HepG2 (cell line): ENCODE measurements around the gene LCN1. TPM values are rescaled to one million over a fixed set of nuclear protein-coding genes. Genes with fewer than 3 reads are reported as not detected.

Experiments
- ATAC-seq: fragments of 200-7000 bp; cut with Tn5 transposase; 3 replicates; pipeline ENCODE4 v1.9.1; 2020; ENCODE audit warnings: mild to moderate bottlenecking, moderate library complexity
- BruUV-seq: library from RNA; stranded (reverse); fragments of 400-500 nt; replicated peaks from 2 replicates; lab custom pipeline; 2021; lab: Mats Ljungman, UMichigan
- CTCF ChIA-PET: fragments of 300-600 bp; formaldehyde crosslinking; extraction: SDS; loops from one replicate; lab custom pipeline; 2021; ENCODE audit warnings: low total read pairs, inconsistent platforms, low intra/inter-chr PET ratio; lab: Yijun Ruan, JAX
- POLR2A ChIA-PET: fragments of 350-600 bp; sonication (Branson Sonifier 250); formaldehyde crosslinking; loops from one replicate; lab custom pipeline; 2020; ENCODE audit warnings: antibody characterized with exemption, inconsistent platforms; lab: Yijun Ruan, JAX
- DNase-seq: peaks from one replicate; pipeline ENCODE4 v3.0.0-alpha.2; 2015; ENCODE audit warnings: low spot score
- FAIRE-seq: peaks from 3 replicates; lab custom pipeline; 2011; peaks lifted over from hg19 to GRCh38; lab: Jason Lieb, UNC
- H2AFZ ChIP-seq: one replicate; pipeline ENCODE4 v1.6.1; 2011; ENCODE audit warnings: low read length, inconsistent platforms
- H3K27ac ChIP-seq: fragments of 300-600 bp; 3 replicates; pipeline ENCODE4 v1.8.0; 2011; ENCODE audit warnings: mixed run types, mild to moderate bottlenecking, mixed read lengths, low read length, inconsistent platforms; ENCODE audit not compliant: insufficient read depth; ENCODE audit errors: extremely low read length
- H3K27me3 ChIP-seq, 2 experiments: fragments of 200-600 bp in 1 of 2; 2 replicates in 1 of 2; 3 replicates in 1 of 2; pipeline versions ENCODE4 v1.6.0 to v1.8.0; 2011; ENCODE audit warnings: low read length in 2 of 2, mild to moderate bottlenecking in 2 of 2, moderate library complexity in 2 of 2, inconsistent platforms in 1 of 2; ENCODE audit not compliant: insufficient read depth in 2 of 2, control insufficient read depth in 1 of 2
- H3K36me3 ChIP-seq, 2 experiments: fragments of 200-600 bp in 1 of 2; replicated peaks in 1 of 2; 2 replicates in 1 of 2; 3 replicates in 1 of 2; pipeline versions ENCODE4 v1.5.1 to v1.8.0; 2011; ENCODE audit warnings: low read length in 2 of 2, inconsistent platforms in 1 of 2; ENCODE audit not compliant: insufficient read depth in 2 of 2, control insufficient read depth in 1 of 2
- H3K4me1 ChIP-seq: 2 replicates; pipeline ENCODE4 v1.5.1; 2012; ENCODE audit warnings: low read length, inconsistent platforms; ENCODE audit not compliant: insufficient read depth
- H3K4me2 ChIP-seq: 2 replicates; pipeline ENCODE4 v1.6.0; 2011; ENCODE audit warnings: low read depth, low read length, inconsistent platforms
- H3K4me3 ChIP-seq, 3 experiments: fragments of 200-600 bp in 1 of 3; sonication (generic), shearing (Covaris generic) in 1 of 3; replicated peaks in 1 of 3; 2 replicates each; pipeline ENCODE4 v1.5.1; 2011 to 2016; ENCODE audit warnings: low read length in 3 of 3, inconsistent platforms in 2 of 3, low read depth in 2 of 3, mild to moderate bottlenecking in 2 of 3, control low read depth in 1 of 3, mixed read lengths in 1 of 3; ENCODE audit not compliant: insufficient read depth in 1 of 3
- H3K79me2 ChIP-seq: one replicate; pipeline ENCODE4 v1.6.1; 2011; ENCODE audit warnings: low read length, inconsistent platforms; ENCODE audit not compliant: insufficient read depth
- H3K9ac ChIP-seq: 2 replicates; pipeline ENCODE4 v1.6.0; 2011; ENCODE audit warnings: mild to moderate bottlenecking, low read depth, low read length, inconsistent platforms; ENCODE audit not compliant: insufficient read depth
- H3K9me3 ChIP-seq: 2 replicates; pipeline ENCODE4 v1.5.1; 2012; ENCODE audit warnings: mild to moderate bottlenecking, low read length
- H4K20me1 ChIP-seq: 2 replicates; pipeline ENCODE4 v1.6.0; 2011; ENCODE audit warnings: inconsistent platforms, mild to moderate bottlenecking, low read length, moderate library complexity; ENCODE audit not compliant: insufficient read depth
- DNMT3B ChIP-seq: conservative IDR thresholded peaks from 2 replicates; pipeline ENCODE4 v1.6.1; 2016; ENCODE audit warnings: missing biosample characterization, control low read depth
- GTF2F1 ChIP-seq: fragments of 150-350 bp; IDR thresholded peaks from 2 replicates; pipeline ENCODE4 v1.6.1; 2014; ENCODE audit warnings: low read length
- HMG20B ChIP-seq: conservative IDR thresholded peaks from 2 replicates; pipeline ENCODE4 v1.6.1; 2016; ENCODE audit warnings: missing genetic modification reagents, missing compliant biosample characterization
- HMGXB3 ChIP-seq: sonication (generic); formaldehyde crosslinking; IDR thresholded peaks from 2 replicates; pipeline ENCODE4 v1.4.0; 2020; ENCODE audit warnings: missing genetic modification reagents, borderline replicate concordance
- HNF4A ChIP-seq: sonication (generic); formaldehyde crosslinking; IDR thresholded peaks from 2 replicates; pipeline ENCODE4 v1.4.0; 2020; ENCODE audit warnings: missing genetic modification reagents
- NFYB ChIP-seq: sonication (generic); formaldehyde crosslinking; IDR thresholded peaks from 2 replicates; pipeline ENCODE4 v1.4.0; 2020; ENCODE audit warnings: missing genetic modification reagents
- NFYC ChIP-seq: IDR thresholded peaks from 2 replicates; pipeline ENCODE4 v1.6.1; 2016; ENCODE audit warnings: missing genetic modification reagents, missing compliant biosample characterization
- PATZ1 ChIP-seq: sonication (generic); formaldehyde crosslinking; IDR thresholded peaks from 2 replicates; pipeline ENCODE4 v1.4.0; 2020; ENCODE audit warnings: missing genetic modification reagents
- PLSCR1 ChIP-seq: sonication (generic); formaldehyde crosslinking; IDR thresholded peaks from 2 replicates; pipeline ENCODE4 v1.5.0; 2020; ENCODE audit warnings: missing genetic modification reagents, mild to moderate bottlenecking, borderline replicate concordance
- TCF7 ChIP-seq: sonication (generic); IDR thresholded peaks from 2 replicates; pipeline ENCODE4 v1.6.1; 2016; ENCODE audit warnings: antibody characterized with exemption, low read depth
- TEAD3 ChIP-seq: optimal IDR thresholded peaks from 2 replicates; pipeline ENCODE3; 2016; ENCODE audit warnings: borderline replicate concordance
- U2AF1 ChIP-seq: fragments of 200-400 bp; formaldehyde crosslinking; optimal IDR thresholded peaks from 2 replicates; pipeline ENCODE3; 2017; ENCODE audit warnings: mild to moderate bottlenecking, low read depth, low read length
- ZC3H4 ChIP-seq: sonication (generic); formaldehyde crosslinking; IDR thresholded peaks from 2 replicates; pipeline ENCODE4 v1.4.0; 2020; ENCODE audit warnings: missing genetic modification reagents, borderline replicate concordance
- ZNF24 ChIP-seq: fragments of 450-650 bp; IDR thresholded peaks from 2 replicates; pipeline ENCODE4 v1.6.1; 2017; ENCODE audit warnings: antibody characterized with exemption, mild to moderate bottlenecking
- ZNF317 ChIP-seq: sonication (generic); formaldehyde crosslinking; IDR thresholded peaks from 2 replicates; pipeline ENCODE4 v1.5.0; 2020; ENCODE audit warnings: mild to moderate bottlenecking, missing genetic modification reagents
- ZNF704 ChIP-seq: sonication (generic); formaldehyde crosslinking; IDR thresholded peaks from 2 replicates; pipeline ENCODE4 v1.8.1; 2023; ENCODE audit warnings: mild to moderate bottlenecking, inconsistent platforms, moderate library complexity, missing genetic modification reagents, borderline replicate concordance
- ZNF772 ChIP-seq: sonication (generic); formaldehyde crosslinking; IDR thresholded peaks from 2 replicates; pipeline ENCODE4 v1.5.0; 2020; ENCODE audit warnings: mild to moderate bottlenecking, missing genetic modification reagents
- WGBS: methylation state at CpG from one replicate; pipeline ENCODE4 v1.1.6; 2017; ENCODE audit warnings: low lambda C conversion rate; 5-methylcytosine and 5-hydroxymethylcytosine counted together
- in situ Hi-C: cut with HindIII; loops from 2 replicates; pipeline ENCODE4 v1.10.0; 2017; ENCODE audit warnings: low pct_unique_long_range_greater_than_20kb; ENCODE audit not compliant: extremely low pct_ligation_motif_present
- intact Hi-C: fragments of 100-400 bp; cut with micrococcal nuclease; formaldehyde crosslinking; loops from one replicate; pipeline ENCODE4 v1.10.0; 2022; ENCODE audit not compliant: unreplicated experiment
- polyA plus RNA-seq, 8 experiments: library from polyadenylated mRNA; depleted of rRNA in 3 of 8; stranded (reverse) in 7 of 8; unstranded in 1 of 8; fragments of >200 nt; fragmentation: Illumina TruSeq in 4 of 8; extraction: Trizol in 4 of 8; gene quantifications; 2 replicates each; pipeline versions ENCODE4 v1.2.1 to v1.2.3, GENCODE V29; 2011 to 2016; ENCODE audit warnings: low read depth in 4 of 8, missing spikeins in 1 of 8, mixed read lengths in 1 of 8; ENCODE audit not compliant: insufficient read depth in 1 of 8
- total RNA-seq, 5 experiments: library from RNA; depleted of rRNA; stranded (reverse); fragments of >200 nt; fragmentation: Illumina TruSeq; extraction: Trizol; gene quantifications; 2 replicates each; pipeline ENCODE4 v1.2.3, GENCODE V29; 2016; ENCODE audit warnings: low read depth in 1 of 5

LCN1 gene
- total and polyA plus RNA-seq, 2 of the 13 experiments (the other 11 are each of a cell fraction or from before 2014, with no cell fraction given): not detected

GRCh38 chr9:135491764-135492163, 29.5 kb upstream of the LCN1 start:
- Histone ChIP-seq H3K9me3 (no peaks in the 10 kb centered on the region), H3K27ac (peak overlapping the region; percentile 61), H3K4me1 (peaks cover 43% of the 10 kb centered on the region), H4K20me1 (no peaks in the 10 kb centered on the region), H3K36me3 (peaks cover 2 to 5% of the 10 kb centered on the region in 2 experiments; a peak in 3 of 5 replicates), H3K27me3 (no peaks in the 10 kb centered on the region), H3K9ac (peak overlapping the region; percentile 36; the same call in 1 of the 2 replicates), H3K4me2 (peak overlapping the region; percentile 75), H3K79me2 (no peaks in the 10 kb centered on the region), H3K4me3 (peak overlapping the region; percentile 27 to 42 (median 37); a peak in 5 of 6 replicates), H2AFZ (no peak overlapping the region)
- CTCF ChIA-PET: no interaction called here
- 2% methylated on average over 4 of the region's 4 CpGs for WGBS
- DNase-seq: peak; percentile 63
- BruUV-seq: no TSS peak
- intact Hi-C loops: loop anchor here (1.0 kb wide), 1 partner anchor 8 kb away; a partner anchor contains a TSS
- peak; percentile 33 for ATAC-seq
- FAIRE-seq: peak; percentile 42
- POLR2A ChIA-PET: interaction anchor here (0.7 to 1.6 kb wide), 3 partner anchors 8 to 25 kb away, joined by 3 to 16 read pairs (median 6); partner anchors contain the start of gene MRPS2
- in situ Hi-C loops: no loop called here
- TF ChIP-seq NFYC (CRISPR knock-in tag) (peak; percentile 49), U2AF1 (no peak), ZNF24 (no peak), PLSCR1 (CRISPR knock-in tag) (no peak), DNMT3B (CRISPR knock-in tag) (no peak), ZNF317 (CRISPR knock-in tag) (no peak), NFYB (CRISPR knock-in tag) (peak; percentile 28; the same call in 1 of the 2 replicates), ZC3H4 (CRISPR knock-in tag) (no peak), HMG20B (CRISPR knock-in tag) (0 out of 2 replicates have a peak, but pooled peaks have one; percentile 41), ZNF772 (CRISPR knock-in tag) (no peak), HNF4A (CRISPR knock-in tag) (peak; percentile 61), TCF7 (no peak), ZNF704 (CRISPR knock-in tag) (no peak), PATZ1 (CRISPR knock-in tag) (peak; percentile 88), GTF2F1 (no peak), TEAD3 (CRISPR knock-in tag) (peak; percentile 68), HMGXB3 (CRISPR knock-in tag) (peak; percentile 98)
